Nephron (organoid): ENCODE data around the gene ASB10.

ENCODE experiments used
- H3K27ac Mint-ChIP-seq, 3 experiments: 2 replicates each; pipeline ENCODE4 v1.8.0; 2020; ENCODE audit warnings: mixed read lengths in 3 of 3, mild to moderate bottlenecking in 2 of 3, moderate library complexity in 1 of 3
- H3K27me3 Mint-ChIP-seq: 2 replicates; pipeline ENCODE4 v1.8.0; 2021; ENCODE audit warnings: low read depth, mild to moderate bottlenecking, moderate library complexity, mixed read lengths
- H3K36me3 Mint-ChIP-seq: 2 replicates; pipeline ENCODE4 v1.8.0; 2020; ENCODE audit warnings: low read depth, mixed read lengths
- H3K4me1 Mint-ChIP-seq: 2 replicates; pipeline ENCODE4 v1.8.0; 2020; ENCODE audit warnings: mixed read lengths
- H3K4me3 Mint-ChIP-seq, 3 experiments: 2 replicates each; pipeline ENCODE4 v1.8.0; 2020; ENCODE audit warnings: mild to moderate bottlenecking in 3 of 3, mixed read lengths in 3 of 3, moderate library complexity in 2 of 3
- H3K9me3 Mint-ChIP-seq: 2 replicates; pipeline ENCODE4 v1.8.0; 2020; ENCODE audit warnings: mixed read lengths
- TF ChIP-seq, protein P1 (sequence below), 3 experiments: fragments of 200-600 bp; sonication (generic); IDR thresholded peaks; one replicate each; pipeline ENCODE4 v1.5.0; 2021; ENCODE audit warnings: antibody characterized with exemption in 3 of 3; ENCODE audit not compliant: unreplicated experiment in 3 of 3

ASB10 gene

GRCh38 chr7:151131592-151132293 is 55.3 kb downstream of the ASB10 start:
- TF ChIP-seq, protein P1, sequence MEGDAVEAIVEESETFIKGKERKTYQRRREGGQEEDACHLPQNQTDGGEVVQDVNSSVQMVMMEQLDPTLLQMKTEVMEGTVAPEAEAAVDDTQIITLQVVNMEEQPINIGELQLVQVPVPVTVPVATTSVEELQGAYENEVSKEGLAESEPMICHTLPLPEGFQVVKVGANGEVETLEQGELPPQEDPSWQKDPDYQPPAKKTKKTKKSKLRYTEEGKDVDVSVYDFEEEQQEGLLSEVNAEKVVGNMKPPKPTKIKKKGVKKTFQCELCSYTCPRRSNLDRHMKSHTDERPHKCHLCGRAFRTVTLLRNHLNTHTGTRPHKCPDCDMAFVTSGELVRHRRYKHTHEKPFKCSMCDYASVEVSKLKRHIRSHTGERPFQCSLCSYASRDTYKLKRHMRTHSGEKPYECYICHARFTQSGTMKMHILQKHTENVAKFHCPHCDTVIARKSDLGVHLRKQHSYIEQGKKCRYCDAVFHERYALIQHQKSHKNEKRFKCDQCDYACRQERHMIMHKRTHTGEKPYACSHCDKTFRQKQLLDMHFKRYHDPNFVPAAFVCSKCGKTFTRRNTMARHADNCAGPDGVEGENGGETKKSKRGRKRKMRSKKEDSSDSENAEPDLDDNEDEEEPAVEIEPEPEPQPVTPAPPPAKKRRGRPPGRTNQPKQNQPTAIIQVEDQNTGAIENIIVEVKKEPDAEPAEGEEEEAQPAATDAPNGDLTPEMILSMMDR (IDR thresholded peaks at IDR 0.05; ENCODE audit: unreplicated experiment in 3 of 3) = no peak
- H3K9me3 Mint-ChIP-seq = no peaks in the 10 kb centered on the region
- peaks cover 43% of the 10 kb centered on the region for H3K4me1 Mint-ChIP-seq
- H3K4me3 Mint-ChIP-seq = peak overlapping the region in 2 of 3 experiments; percentile 37 to 74
- H3K36me3 Mint-ChIP-seq = peaks cover 64% of the 10 kb centered on the region
- peaks cover 5% of the 10 kb centered on the region for H3K27me3 Mint-ChIP-seq
- H3K27ac Mint-ChIP-seq = peak overlapping the region; percentile 78 to 91 (median 80)

- Mint-ChIP-seq H3K4me3 (peak overlapping the region in 1 of 3 experiments; percentile 74), H3K27ac (peak overlapping the region; percentile 78 to 91 (median 80)), H3K27me3 (peaks cover 5% of the 10 kb centered on the region), H3K4me1 (peaks cover 39% of the 10 kb centered on the region), H3K9me3 (no peaks in the 10 kb centered on the region), H3K36me3 (peaks cover 59% of the 10 kb centered on the region)
- TF ChIP-seq, protein P1 (IDR thresholded peaks at IDR 0.05; ENCODE audit: unreplicated experiment in 3 of 3) = no peak
Observed at GRCh38 chr7:151131224-151131591, 55.8 kb downstream of the ASB10 start.

DNA sequence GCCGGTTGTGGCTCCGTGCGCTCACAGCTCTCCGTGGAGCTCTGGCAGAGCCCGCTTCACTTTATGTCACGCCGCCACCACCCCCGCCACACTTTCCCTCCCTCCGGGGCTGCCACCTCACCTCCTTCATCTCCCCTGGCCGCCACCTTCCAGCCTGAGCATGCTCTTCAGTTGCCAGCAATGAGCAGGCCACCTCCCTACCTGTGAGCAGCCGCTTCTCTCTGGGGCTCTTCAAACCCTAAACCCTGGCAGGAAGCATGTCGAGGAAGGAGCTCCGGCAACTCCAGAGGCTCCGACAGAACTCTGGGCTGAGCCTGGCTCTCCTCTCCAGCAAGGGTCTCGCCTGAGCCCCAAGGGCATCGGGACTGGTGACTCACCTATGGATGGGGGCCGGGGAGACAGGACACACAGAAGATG is 56.3 kb downstream of the ASB10 start:
- Mint-ChIP-seq H3K4me1 (peaks cover 38% of the 10 kb centered on the region), H3K4me3 (no peak overlapping the region), H3K36me3 (peaks cover 58% of the 10 kb centered on the region), H3K27me3 (peaks cover 5% of the 10 kb centered on the region), H3K27ac (no peak overlapping the region), H3K9me3 (no peaks in the 10 kb centered on the region)
- TF ChIP-seq, protein P1 (IDR thresholded peaks at IDR 0.05; ENCODE audit: unreplicated experiment in 3 of 3) = no peak

GRCh38 chr7:151129960-151130591 is 57.0 kb downstream of the ASB10 start:
- Mint-ChIP-seq H3K27ac (no peak overlapping the region), H3K9me3 (no peaks in the 10 kb centered on the region), H3K4me1 (peaks cover 45% of the 10 kb centered on the region), H3K4me3 (no peak overlapping the region), H3K36me3 (peaks cover 56% of the 10 kb centered on the region), H3K27me3 (peaks cover 10% of the 10 kb centered on the region)
- TF ChIP-seq, protein P1 (IDR thresholded peaks at IDR 0.05; ENCODE audit: unreplicated experiment in 3 of 3) = no peak

- Mint-ChIP-seq H3K27ac (no peak overlapping the region), H3K4me1 (peaks cover 47% of the 10 kb centered on the region), H3K9me3 (no peaks in the 10 kb centered on the region), H3K27me3 (peaks cover 14% of the 10 kb centered on the region), H3K4me3 (no peak overlapping the region), H3K36me3 (peaks cover 59% of the 10 kb centered on the region)
- TF ChIP-seq, protein P1 (IDR thresholded peaks at IDR 0.05; ENCODE audit: unreplicated experiment in 3 of 3) = no peak
Observed at GRCh38 chr7:151129117-151129959, 57.7 kb downstream of the ASB10 start.
